Mammary epithelial cell (primary cell): Measurements from ENCODE around the gene NBPF3.
"Not testable (repeated sequence)": the region's sequence is repeated elsewhere in the genome, so short reads cannot be mapped to it uniquely, and the experiment has no call there.

Experiments
- EZH2 ChIP-seq: IDR thresholded peaks from 2 replicates; pipeline ENCODE4 v1.6.1; 2012; ENCODE audit warnings: low read length, inconsistent platforms, borderline replicate concordance
- TF ChIP-seq, protein P1 (sequence below), 2 donors: IDR thresholded peaks in 1 of 2; conservative IDR thresholded peaks in 1 of 2; 2 replicates each; pipeline ENCODE4 v1.5.1; 2011 to 2012; ENCODE audit warnings: inconsistent platforms in 2 of 2, low read length in 2 of 2, mild to moderate bottlenecking in 2 of 2, control low read depth in 1 of 2, low read depth in 1 of 2; ENCODE audit not compliant: insufficient read depth in 1 of 2; ENCODE audit errors: extremely low read depth in 1 of 2

DNA sequence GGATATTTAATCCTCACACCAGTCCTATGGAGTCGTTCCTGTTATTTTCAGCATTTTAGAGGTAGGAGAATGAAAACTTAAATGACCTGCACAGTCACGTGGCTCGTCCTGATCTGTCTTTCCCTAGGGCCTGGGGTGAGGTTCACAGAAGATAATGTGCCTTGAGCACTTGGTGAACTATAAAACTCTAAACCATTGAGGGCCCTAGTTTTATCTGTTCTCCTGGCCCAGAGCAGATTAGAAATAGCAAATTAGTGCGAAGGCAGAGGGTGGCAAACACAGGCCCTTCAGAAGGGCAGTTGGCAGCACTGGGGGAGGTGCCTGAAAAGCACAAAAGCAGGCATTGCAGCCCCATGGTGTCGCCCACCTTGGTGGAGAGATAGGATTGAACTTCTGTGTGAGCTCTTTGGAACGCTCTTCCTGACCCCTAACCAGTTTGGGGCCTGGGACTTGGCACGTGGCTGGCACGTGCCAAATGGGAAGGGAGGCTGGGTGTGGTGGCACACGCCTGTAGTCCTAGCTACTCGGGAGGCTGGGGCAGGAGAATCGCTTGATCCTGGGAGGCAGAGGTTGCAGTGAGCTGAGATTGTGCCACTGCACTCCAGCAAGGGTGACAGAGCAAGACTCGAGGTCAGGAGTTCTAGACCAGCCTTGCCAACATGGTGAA, 1.2 kb upstream of the NBPF3 start:
- TF ChIP-seq, protein P1, sequence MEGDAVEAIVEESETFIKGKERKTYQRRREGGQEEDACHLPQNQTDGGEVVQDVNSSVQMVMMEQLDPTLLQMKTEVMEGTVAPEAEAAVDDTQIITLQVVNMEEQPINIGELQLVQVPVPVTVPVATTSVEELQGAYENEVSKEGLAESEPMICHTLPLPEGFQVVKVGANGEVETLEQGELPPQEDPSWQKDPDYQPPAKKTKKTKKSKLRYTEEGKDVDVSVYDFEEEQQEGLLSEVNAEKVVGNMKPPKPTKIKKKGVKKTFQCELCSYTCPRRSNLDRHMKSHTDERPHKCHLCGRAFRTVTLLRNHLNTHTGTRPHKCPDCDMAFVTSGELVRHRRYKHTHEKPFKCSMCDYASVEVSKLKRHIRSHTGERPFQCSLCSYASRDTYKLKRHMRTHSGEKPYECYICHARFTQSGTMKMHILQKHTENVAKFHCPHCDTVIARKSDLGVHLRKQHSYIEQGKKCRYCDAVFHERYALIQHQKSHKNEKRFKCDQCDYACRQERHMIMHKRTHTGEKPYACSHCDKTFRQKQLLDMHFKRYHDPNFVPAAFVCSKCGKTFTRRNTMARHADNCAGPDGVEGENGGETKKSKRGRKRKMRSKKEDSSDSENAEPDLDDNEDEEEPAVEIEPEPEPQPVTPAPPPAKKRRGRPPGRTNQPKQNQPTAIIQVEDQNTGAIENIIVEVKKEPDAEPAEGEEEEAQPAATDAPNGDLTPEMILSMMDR (conservative IDR thresholded peaks at IDR 0.05 in 1 of 2, IDR thresholded peaks at IDR 0.05 in 1 of 2; ENCODE audit: extremely low read depth in 1 of 2, insufficient read depth in 1 of 2, low read depth in 1 of 2, low read length in 2 of 2): not testable (repeated sequence)
- not testable (repeated sequence) for TF ChIP-seq EZH2
